H1 (cell line): Measurements from ENCODE around the gene RPN2. TPM values are rescaled to one million over a fixed set of nuclear protein-coding genes. Genes with fewer than 3 reads are reported as not detected.

Source experiments
- CTCF ChIA-PET: fragments of 300-600 bp; sonication (Branson Sonifier 250); formaldehyde crosslinking; loops from one replicate; lab custom pipeline; 2021; ENCODE audit not compliant: partially characterized antibody; lab: Charles Lee
- POLR2A ChIA-PET: fragments of 300-600 bp; sonication (Branson Sonifier 250); formaldehyde crosslinking; loops from one replicate; lab custom pipeline; 2021; ENCODE audit warnings: inconsistent platforms; ENCODE audit not compliant: partially characterized antibody; lab: Charles Lee
- DNase-seq, 2 experiments: peaks; one replicate each; pipeline versions ENCODE4 v3.0.0 to v3.0.0-alpha.2; 2010 to 2022; ENCODE audit warnings: low spot score in 2 of 2, low read depth in 1 of 2, mixed read lengths in 1 of 2
- FAIRE-seq: peaks from 2 replicates; lab custom pipeline; 2011; peaks lifted over from hg19 to GRCh38; lab: Jason Lieb, UNC
- H2AFZ ChIP-seq: 2 replicates; pipeline ENCODE4 v1.8.1; 2012; ENCODE audit warnings: low read length, inconsistent platforms
- H2AK5ac ChIP-seq: 2 replicates; pipeline ENCODE4 v1.6.1; 2013; ENCODE audit warnings: low read depth, low read length
- H2BK120ac ChIP-seq: replicated peaks from 2 replicates; pipeline ENCODE3; 2013; ENCODE audit warnings: low read depth, low read length, inconsistent platforms
- H2BK12ac ChIP-seq: 2 replicates; pipeline ENCODE4 v1.6.1; 2013; ENCODE audit warnings: low read depth, low read length
- H2BK15ac ChIP-seq: 2 replicates; pipeline ENCODE4 v1.6.1; 2013; ENCODE audit warnings: low read length
- H2BK20ac ChIP-seq: 2 replicates; pipeline ENCODE4 v1.6.1; 2013; ENCODE audit warnings: low read length
- H2BK5ac ChIP-seq: 2 replicates; pipeline ENCODE4 v1.6.1; 2013; ENCODE audit warnings: low read depth, low read length
- H3K14ac ChIP-seq: 2 replicates; pipeline ENCODE4 v1.6.1; 2013; ENCODE audit warnings: inconsistent platforms; ENCODE audit not compliant: insufficient read length
- H3K18ac ChIP-seq: 2 replicates; pipeline ENCODE4 v1.6.1; 2013; ENCODE audit warnings: low read length; ENCODE audit errors: extremely low read depth
- H3K23ac ChIP-seq: 2 replicates; pipeline ENCODE4 v1.6.1; 2013; ENCODE audit warnings: inconsistent platforms; ENCODE audit not compliant: insufficient read length
- H3K23me2 ChIP-seq: 2 replicates; pipeline ENCODE4 v1.6.1; 2013; ENCODE audit warnings: low read depth, low read length
- H3K27ac ChIP-seq: 2 replicates; pipeline ENCODE4 v1.6.1; 2011; ENCODE audit warnings: low read depth, low read length, inconsistent platforms
- H3K27me3 ChIP-seq, 4 experiments: replicated peaks in 1 of 4; 1 replicate in 1 of 4; 2 replicates in 3 of 4; pipeline versions ENCODE4 v1.6.1 to v1.8.1; 2011 to 2013; ENCODE audit warnings: low read length in 3 of 4, mild to moderate bottlenecking in 3 of 4, inconsistent platforms in 2 of 4, mixed read lengths in 2 of 4, moderate library complexity in 1 of 4; ENCODE audit not compliant: control insufficient read depth in 3 of 4, insufficient read depth in 3 of 4; ENCODE audit errors: extremely low read depth in 1 of 4
- H3K36me3 ChIP-seq, 4 experiments: 2 replicates each; pipeline versions ENCODE4 v1.6.1 to v1.8.1; 2011 to 2013; ENCODE audit warnings: mild to moderate bottlenecking in 4 of 4, low read length in 3 of 4, moderate library complexity in 2 of 4, control low read depth in 1 of 4, inconsistent platforms in 1 of 4; ENCODE audit not compliant: insufficient read depth in 4 of 4, control insufficient read depth in 2 of 4
- H3K4ac ChIP-seq: replicated peaks from 2 replicates; pipeline ENCODE3; 2013; ENCODE audit warnings: low read length, low read depth, mixed read lengths, inconsistent platforms; ENCODE audit not compliant: insufficient read length
- H3K4me1 ChIP-seq, 4 experiments: replicated peaks in 1 of 4; 1 replicate in 1 of 4; 2 replicates in 3 of 4; pipeline versions ENCODE4 v1.6.1 to v1.8.1; 2011 to 2013; ENCODE audit warnings: low read length in 3 of 4, inconsistent platforms in 2 of 4, mixed read lengths in 1 of 4; ENCODE audit not compliant: insufficient read depth in 4 of 4, control insufficient read depth in 3 of 4
- H3K4me2 ChIP-seq, 2 experiments: 2 replicates each; pipeline versions ENCODE4 v1.6.1 to v1.8.1; 2011 to 2013; ENCODE audit warnings: low read depth in 2 of 2, low read length in 2 of 2, control low read depth in 1 of 2, inconsistent platforms in 1 of 2, mild to moderate bottlenecking in 1 of 2; ENCODE audit not compliant: insufficient read depth in 1 of 2
- H3K4me3 ChIP-seq, 4 experiments: fragments of 200-600, 300-600 bp in 1 of 4; sonication (generic), shearing (Covaris generic), sonication (Bioruptor Twin) in 1 of 4; 2 replicates each; pipeline versions ENCODE4 v1.5.1 to v1.8.1; 2011 to 2016; ENCODE audit warnings: low read length in 4 of 4, low read depth in 3 of 4, control low read depth in 2 of 4, inconsistent platforms in 2 of 4, mild to moderate bottlenecking in 2 of 4, mixed read lengths in 1 of 4, moderate library complexity in 1 of 4; ENCODE audit not compliant: insufficient read depth in 2 of 4; ENCODE audit errors: extremely low read depth in 1 of 4
- H3K56ac ChIP-seq: replicated peaks from 2 replicates; pipeline ENCODE3; 2013; ENCODE audit warnings: low read depth, mild to moderate bottlenecking, mixed read lengths, low read length, inconsistent platforms; ENCODE audit not compliant: insufficient read length
- H3K79me1 ChIP-seq: 2 replicates; pipeline ENCODE4 v1.6.1; 2013; ENCODE audit warnings: low read depth, low read length, control low read depth
- H3K79me2 ChIP-seq, 2 experiments: 2 replicates each; pipeline versions ENCODE4 v1.6.1 to v1.8.1; 2012 to 2013; ENCODE audit warnings: low read length in 2 of 2, mild to moderate bottlenecking in 2 of 2, inconsistent platforms in 1 of 2; ENCODE audit not compliant: insufficient read depth in 2 of 2, control insufficient read depth in 1 of 2
- H3K9ac ChIP-seq, 4 experiments: replicated peaks in 1 of 4; 1 replicate in 1 of 4; 2 replicates in 3 of 4; pipeline versions ENCODE4 v1.6.1 to v1.8.1; 2011 to 2013; ENCODE audit warnings: low read depth in 3 of 4, low read length in 3 of 4, control low read depth in 2 of 4, mild to moderate bottlenecking in 2 of 4, moderate library complexity in 2 of 4, inconsistent platforms in 1 of 4; ENCODE audit errors: extremely low read depth in 1 of 4
- H3K9me3 ChIP-seq, 2 experiments: 2 replicates each; pipeline versions ENCODE4 v1.6.1 to v1.8.1; 2012 to 2013; ENCODE audit warnings: mild to moderate bottlenecking in 2 of 2, moderate library complexity in 2 of 2, control low read depth in 1 of 2, inconsistent platforms in 1 of 2, low read depth in 1 of 2, low read length in 1 of 2, mixed read lengths in 1 of 2; ENCODE audit not compliant: insufficient read depth in 2 of 2
- H4K20me1 ChIP-seq, 2 experiments: replicated peaks in 1 of 2; 2 replicates each; pipeline versions ENCODE3 to v1.8.1; 2011 to 2013; ENCODE audit warnings: inconsistent platforms in 2 of 2, low read length in 2 of 2, mild to moderate bottlenecking in 1 of 2; ENCODE audit not compliant: insufficient read depth in 2 of 2, control insufficient read depth in 1 of 2
- H4K5ac ChIP-seq: 2 replicates; pipeline ENCODE4 v1.6.1; 2013; ENCODE audit warnings: low read length, low read depth, mixed read lengths, inconsistent platforms; ENCODE audit not compliant: insufficient read length
- H4K8ac ChIP-seq: 2 replicates; pipeline ENCODE4 v1.8.0; 2013; ENCODE audit warnings: mild to moderate bottlenecking, moderate library complexity, low read length, inconsistent platforms; ENCODE audit not compliant: insufficient read depth; ENCODE audit errors: extremely low read depth
- H4K91ac ChIP-seq: replicated peaks from 2 replicates; pipeline ENCODE3; 2013; ENCODE audit warnings: low read length, mixed read lengths, inconsistent platforms; ENCODE audit not compliant: insufficient read length
- CBX8 ChIP-seq: fragments of 300-800, 300-1000 bp; sonication (generic); IDR thresholded peaks from 2 replicates; pipeline ENCODE4 v1.7.1; 2016; ENCODE audit warnings: low read depth, low read length, borderline replicate concordance
- CTCF ChIP-seq, 3 experiments: IDR thresholded peaks; 1 replicate in 2 of 3; 2 replicates in 1 of 3; pipeline versions ENCODE4 v1.5.1 to v1.6.1; 2011; ENCODE audit warnings: low read length in 3 of 3, mild to moderate bottlenecking in 3 of 3, inconsistent platforms in 2 of 3, low read depth in 1 of 3, moderate library complexity in 1 of 3; ENCODE audit not compliant: insufficient read depth in 1 of 3; ENCODE audit errors: control extremely low read depth in 1 of 3
- RAD21 ChIP-seq, 2 experiments: IDR thresholded peaks in 1 of 2; conservative IDR thresholded peaks in 1 of 2; 2 replicates each; pipeline ENCODE4 v1.6.1; 2011; ENCODE audit warnings: low read depth in 2 of 2, low read length in 2 of 2, improper control_type of control experiment in 1 of 2, inconsistent platforms in 1 of 2, mild to moderate bottlenecking in 1 of 2, moderate library complexity in 1 of 2
- TCF12 ChIP-seq: IDR thresholded peaks from 2 replicates; pipeline ENCODE4 v1.6.1; 2011; ENCODE audit warnings: low read depth, mild to moderate bottlenecking, low read length
- WGBS, 2 experiments: shearing (Covaris generic) in 1 of 2; methylation state at CpG; one replicate each; pipeline versions ENCODE4 v1.1.6 to v1.1.7; 2013 to 2015; ENCODE audit warnings: low lambda C conversion rate in 2 of 2, mixed read lengths in 2 of 2, inconsistent platforms in 1 of 2, low coverage in 1 of 2, missing lambda C conversion rate in 1 of 2; ENCODE audit not compliant: insufficient replicate concordance in 2 of 2, insufficient coverage in 1 of 2, insufficient read length in 1 of 2; ENCODE audit errors: extremely low coverage in 1 of 2, missing lambda C conversion rate in 1 of 2; 5-methylcytosine and 5-hydroxymethylcytosine counted together
- polyA plus RNA-seq, 7 experiments: library from polyadenylated mRNA; depleted of rRNA in 3 of 7; stranded (reverse) in 5 of 7; unstranded in 2 of 7; fragments of >200 nt in 5 of 7; fragments of 200-250 nt in 2 of 7; gene quantifications; 1 replicate in 5 of 7; 2 replicates in 1 of 7; 4 replicates in 1 of 7; pipeline versions ENCODE4 v1.2.1 to v1.2.3, GENCODE V29; 2011 to 2013; ENCODE audit warnings: missing spikeins in 2 of 7, mixed read lengths in 2 of 7
- total RNA-seq: library from RNA; stranded (reverse); fragmentation: NEBNext Ultra II Directional; extraction: Animal tissue kit (Norgen Biotek cat#: 25700); gene quantifications from 2 replicates; pipeline ENCODE4 v1.2.1, GENCODE V29; 2021

The RPN2 gene
- total and polyA plus RNA-seq, 2 of the 8 experiments (the other 6 are each of a cell fraction or from before 2014, with no cell fraction given): 236 to 379 TPM

GRCh38 chr20:37257988-37258387 is 78.9 kb downstream of the RPN2 start:
- no peaks in the 10 kb centered on the region for H3K23me2 ChIP-seq
- H2BK120ac ChIP-seq: no peak overlapping the region
- no peaks in the 10 kb centered on the region for H3K79me2 ChIP-seq
- peak in 1 of 2 experiments; percentile 68 for DNase-seq
- TF ChIP-seq CBX8 (no peak), CTCF (IDR thresholded peaks at IDR 0.05; ENCODE audit: control extremely low read depth in 1 of 3, insufficient read depth in 1 of 3, low read depth in 1 of 3, low read length in 3 of 3) (peak in 2 of 3 experiments; percentile 10 to 13; a peak in 1 of 4 replicates), RAD21 (IDR thresholded peaks at IDR 0.05 in 1 of 2, conservative IDR thresholded peaks at IDR 0.05 in 1 of 2; ENCODE audit: low read depth in 2 of 2, low read length in 2 of 2) (peak in 1 of 2 experiments; percentile 28; a peak in 1 of 4 replicates), TCF12 (no peak)
- WGBS, 2 experiments: 78% methylated on average over 9 of the region's 9 CpGs; no CpG with 5 or more reads in 1 of the 2 experiments
- no peaks in the 10 kb centered on the region for H3K79me1 ChIP-seq
- H4K8ac ChIP-seq: no peak overlapping the region
- H4K91ac ChIP-seq: no peak overlapping the region
- peak overlapping the region; percentile 86 for H2BK20ac ChIP-seq
- H3K4ac ChIP-seq: no peak overlapping the region
- no peak overlapping the region for H4K5ac ChIP-seq
- H2AK5ac ChIP-seq: no peak overlapping the region
- peaks cover 0 to 5% of the 10 kb centered on the region in 2 experiments; a peak in 2 of 4 replicates for H3K9me3 ChIP-seq
- no peak overlapping the region for H3K4me2 ChIP-seq
- H3K4me3 ChIP-seq: no peak overlapping the region
- peak overlapping the region; percentile 81; the same call in 1 of the 2 replicates for H2BK5ac ChIP-seq
- FAIRE-seq: no peak
- H2AFZ ChIP-seq: peak overlapping the region; percentile 18; the same call in 1 of the 2 replicates
- no peak overlapping the region for H3K56ac ChIP-seq
- H3K27me3 ChIP-seq: no peaks in the 10 kb centered on the region
- no peak overlapping the region for H2BK15ac ChIP-seq
- peak overlapping the region; percentile 84; the same call in 1 of the 2 replicates for H2BK12ac ChIP-seq
- H3K9ac ChIP-seq: no peak overlapping the region
- no peak overlapping the region; the same call in none of the 2 replicates for H3K18ac ChIP-seq
- no peak overlapping the region for H3K23ac ChIP-seq
- H4K20me1 ChIP-seq: no peaks in the 10 kb centered on the region
- H3K36me3 ChIP-seq: no peaks in the 10 kb centered on the region
- H3K27ac ChIP-seq: no peak overlapping the region
- H3K14ac ChIP-seq: no peak overlapping the region
- POLR2A ChIA-PET: interaction anchor here (1.3 to 2.2 kb wide), 3 partner anchors 10 to 79 kb away, joined by 4 to 15 read pairs (median 11); partner anchors contain the start of gene RPN2
- peaks cover 0 to 15% (median 6%) of the 10 kb centered on the region in 4 experiments; a peak in 6 of 7 replicates for H3K4me1 ChIP-seq
- CTCF ChIA-PET: interaction anchor here (0.7 to 1.1 kb wide), 3 partner anchors 12 to 450 kb away, joined by 3 to 5 read pairs (median 4); no protein-coding TSS in a partner anchor
